ENCODE measurements around the gene TRAF2. TPM values are rescaled to one million over a fixed set of nuclear protein-coding genes. Genes with fewer than 3 reads are reported as not detected.
A peak's percentile ranks its signal among the peaks of the same experiment; 100 is the strongest.
"Not testable (repeated sequence)": the region's sequence is repeated elsewhere in the genome, so short reads cannot be mapped to it uniquely, and the experiment has no call there.

TRAF2 gene, protein sequence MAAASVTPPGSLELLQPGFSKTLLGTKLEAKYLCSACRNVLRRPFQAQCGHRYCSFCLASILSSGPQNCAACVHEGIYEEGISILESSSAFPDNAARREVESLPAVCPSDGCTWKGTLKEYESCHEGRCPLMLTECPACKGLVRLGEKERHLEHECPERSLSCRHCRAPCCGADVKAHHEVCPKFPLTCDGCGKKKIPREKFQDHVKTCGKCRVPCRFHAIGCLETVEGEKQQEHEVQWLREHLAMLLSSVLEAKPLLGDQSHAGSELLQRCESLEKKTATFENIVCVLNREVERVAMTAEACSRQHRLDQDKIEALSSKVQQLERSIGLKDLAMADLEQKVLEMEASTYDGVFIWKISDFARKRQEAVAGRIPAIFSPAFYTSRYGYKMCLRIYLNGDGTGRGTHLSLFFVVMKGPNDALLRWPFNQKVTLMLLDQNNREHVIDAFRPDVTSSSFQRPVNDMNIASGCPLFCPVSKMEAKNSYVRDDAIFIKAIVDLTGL
- 12.9 TPM for polyA plus RNA-seq (2013)

DNA sequence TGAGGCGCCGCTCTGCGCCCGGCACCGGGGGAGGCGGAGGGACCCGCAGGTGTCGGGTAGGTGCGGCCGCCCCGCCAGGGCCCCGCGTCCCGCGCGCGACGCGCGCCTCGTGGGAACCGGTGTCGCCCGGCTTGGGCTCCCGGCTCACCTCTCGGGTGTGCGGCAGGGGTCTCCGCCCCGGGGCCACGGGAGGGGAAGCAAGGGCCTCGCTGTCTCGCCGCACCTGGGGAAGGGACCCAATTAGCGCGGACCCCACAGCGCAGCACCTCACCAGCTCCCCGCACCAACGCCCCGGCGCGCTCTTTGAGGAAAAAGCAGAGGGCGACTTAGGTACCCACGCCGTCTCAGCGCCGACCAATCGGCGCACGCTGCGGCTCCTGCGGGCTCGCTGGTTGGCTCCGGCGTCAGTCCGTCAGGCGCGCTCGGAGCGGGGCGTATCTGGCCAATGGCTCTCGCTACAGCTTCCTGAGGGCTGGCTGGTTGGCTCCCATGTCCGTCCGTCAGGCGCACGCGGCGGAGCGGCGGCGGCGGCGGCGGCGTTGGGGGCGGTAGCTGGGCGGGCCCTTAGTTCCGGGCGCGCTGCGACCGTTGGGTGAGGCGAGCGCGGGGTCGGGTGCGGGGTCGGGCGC lies at the start of gene TRAF2:
Gene TRAF2 (plus strand): TSS at position 567 of the 629 bp plus-strand sequence. CDS start 12,225 bp downstream, outside the sequence.
- 0% methylated on average over 59 of the region's 88 CpGs for WGBS (ENCODE audit: insufficient coverage)
- peaks cover 0 to 41% (median 35%) of the 10 kb centered on the region in 4 experiments for H3K4me1 ChIP-seq (ENCODE audit: control extremely low read depth in 1 of 4, control insufficient read depth in 4 of 4, insufficient read depth in 4 of 4, low read length in 3 of 4)
- H3K36me3 ChIP-seq (ENCODE audit: control insufficient read depth in 4 of 4, insufficient read depth in 4 of 4, low read length in 3 of 4), result peaks cover 0 to 21% (median 11%) of the 10 kb centered on the region in 4 experiments
- ChIA-PET POLR2A (interaction anchor here (0.5 to 1.0 kb wide), 3 partner anchors 12 to 173 kb away, joined by 3 to 5 read pairs (median 4); partner anchors contain the start of gene EDF1), CTCF (interaction anchor here (1.0 to 1.2 kb wide), 2 partner anchors 22 to 143 kb away, joined by 3 to 4 read pairs; no protein-coding TSS in a partner anchor)
- H3K27ac ChIP-seq (ENCODE audit: insufficient read depth in 1 of 2, low read depth in 1 of 2, low read length in 2 of 2, poor library complexity in 1 of 2, severe bottlenecking in 2 of 2), result peak within 1 kb of the TSS; percentile 72 to 86
- no peaks in the 10 kb centered on the region for H3K27me3 ChIP-seq (replicated peaks in 2 of 5; ENCODE audit: control insufficient read depth in 4 of 5, insufficient read depth in 5 of 5, low read length in 4 of 5)
- peak; percentile 99 for DNase-seq
- no peaks in the 10 kb centered on the region for H3K9me3 ChIP-seq (ENCODE audit: control extremely low read depth in 1 of 5, control insufficient read depth in 4 of 5, insufficient read depth in 2 of 5, low read depth in 1 of 5, low read length in 4 of 5)
- H3K4me3 ChIP-seq (ENCODE audit: control insufficient read depth in 1 of 7, extremely low read depth in 1 of 7, insufficient read depth in 4 of 7, low read depth in 2 of 7, low read length in 6 of 7), result peak within 1 kb of the TSS; percentile 73 to 90 (median 87)

DNA sequence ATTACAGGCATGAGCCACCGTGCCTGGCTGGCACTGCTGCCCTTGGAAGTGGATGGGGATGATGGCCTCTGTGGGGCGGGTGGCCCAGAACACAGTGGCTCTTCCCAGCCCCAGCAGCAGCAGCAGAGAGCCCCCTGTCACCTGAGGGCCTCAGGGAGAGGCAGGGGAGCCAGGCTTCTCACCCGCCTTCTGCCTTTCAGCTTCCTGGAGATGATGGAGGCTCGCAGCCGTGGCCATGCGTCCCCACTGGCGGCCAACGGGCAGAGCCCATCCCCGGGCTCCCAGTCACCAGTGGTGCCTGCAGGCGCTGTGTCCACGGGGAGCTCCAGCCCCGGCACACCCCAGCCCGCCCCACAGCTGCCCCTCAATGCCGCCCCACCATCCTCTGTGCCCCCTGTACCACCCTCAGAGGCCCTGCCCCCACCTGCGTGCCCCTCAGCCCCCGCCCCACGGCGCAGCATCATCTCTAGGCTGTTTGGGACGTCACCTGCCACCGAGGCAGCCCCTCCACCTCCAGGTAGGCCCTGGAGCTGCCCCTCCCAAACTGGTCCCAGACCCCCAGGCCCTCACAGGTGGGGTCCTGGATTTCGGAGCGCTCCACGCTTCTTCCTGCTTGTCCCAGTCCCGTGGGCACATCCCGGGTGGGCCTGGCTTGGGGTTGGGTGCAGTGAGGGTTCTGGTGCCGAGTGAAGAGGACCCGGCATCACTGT lies 49.0 kb upstream of the TRAF2 start:
- Histone ChIP-seq H3K36me3 (ENCODE audit: control insufficient read depth in 4 of 4, insufficient read depth in 4 of 4, low read length in 3 of 4) (peaks cover 0 to 37% (median 22%) of the 10 kb centered on the region in 4 experiments), H3K27ac (ENCODE audit: insufficient read depth in 1 of 2, low read depth in 1 of 2, low read length in 2 of 2, poor library complexity in 1 of 2, severe bottlenecking in 2 of 2) (no peak overlapping the region), H3K4me3 (ENCODE audit: control insufficient read depth in 1 of 7, extremely low read depth in 1 of 7, insufficient read depth in 4 of 7, low read depth in 2 of 7, low read length in 6 of 7) (no peak overlapping the region), H3K9me3 (ENCODE audit: control extremely low read depth in 1 of 5, control insufficient read depth in 4 of 5, insufficient read depth in 2 of 5, low read depth in 1 of 5, low read length in 4 of 5) (no peaks in the 10 kb centered on the region), H3K27me3 (replicated peaks in 2 of 5; ENCODE audit: control insufficient read depth in 4 of 5, insufficient read depth in 5 of 5, low read length in 4 of 5) (no peaks in the 10 kb centered on the region), H3K4me1 (ENCODE audit: control extremely low read depth in 1 of 4, control insufficient read depth in 4 of 4, insufficient read depth in 4 of 4, low read length in 3 of 4) (peaks cover 0 to 14% (median 8%) of the 10 kb centered on the region in 4 experiments)
- CTCF ChIA-PET, result interaction anchor here (0.7 kb wide), 1 partner anchor 13 kb away, joined by 4 read pairs; no protein-coding TSS in a partner anchor
- POLR2A ChIA-PET, result no interaction called here
- WGBS (ENCODE audit: insufficient coverage), result 99% methylated on average over 18 of the region's 27 CpGs
- DNase-seq, result no peak

DNA sequence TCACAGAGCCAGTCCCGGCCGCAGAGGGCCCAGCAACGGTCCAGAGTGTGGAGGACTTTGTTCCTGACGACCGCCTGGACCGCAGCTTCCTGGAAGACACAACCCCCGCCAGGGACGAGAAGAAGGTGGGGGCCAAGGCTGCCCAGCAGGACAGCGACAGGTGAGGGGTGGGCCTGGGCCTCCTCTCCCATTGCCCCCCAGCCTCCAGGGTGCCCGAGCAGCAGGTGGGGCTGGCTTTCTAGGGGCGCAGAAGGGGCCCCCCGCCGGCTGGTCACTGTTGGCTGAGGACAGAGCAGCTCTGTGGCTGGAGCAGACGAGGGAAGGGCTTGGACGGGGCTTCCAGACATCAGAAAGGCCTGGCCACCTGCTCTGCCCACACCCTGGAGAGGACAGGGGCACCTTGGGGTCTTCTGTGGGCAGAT lies 48.4 kb upstream of the TRAF2 start:
- 94% methylated on average over 10 of the region's 15 CpGs for WGBS (ENCODE audit: insufficient coverage)
- POLR2A ChIA-PET, CTCF ChIA-PET: not testable (repeated sequence)

DNA sequence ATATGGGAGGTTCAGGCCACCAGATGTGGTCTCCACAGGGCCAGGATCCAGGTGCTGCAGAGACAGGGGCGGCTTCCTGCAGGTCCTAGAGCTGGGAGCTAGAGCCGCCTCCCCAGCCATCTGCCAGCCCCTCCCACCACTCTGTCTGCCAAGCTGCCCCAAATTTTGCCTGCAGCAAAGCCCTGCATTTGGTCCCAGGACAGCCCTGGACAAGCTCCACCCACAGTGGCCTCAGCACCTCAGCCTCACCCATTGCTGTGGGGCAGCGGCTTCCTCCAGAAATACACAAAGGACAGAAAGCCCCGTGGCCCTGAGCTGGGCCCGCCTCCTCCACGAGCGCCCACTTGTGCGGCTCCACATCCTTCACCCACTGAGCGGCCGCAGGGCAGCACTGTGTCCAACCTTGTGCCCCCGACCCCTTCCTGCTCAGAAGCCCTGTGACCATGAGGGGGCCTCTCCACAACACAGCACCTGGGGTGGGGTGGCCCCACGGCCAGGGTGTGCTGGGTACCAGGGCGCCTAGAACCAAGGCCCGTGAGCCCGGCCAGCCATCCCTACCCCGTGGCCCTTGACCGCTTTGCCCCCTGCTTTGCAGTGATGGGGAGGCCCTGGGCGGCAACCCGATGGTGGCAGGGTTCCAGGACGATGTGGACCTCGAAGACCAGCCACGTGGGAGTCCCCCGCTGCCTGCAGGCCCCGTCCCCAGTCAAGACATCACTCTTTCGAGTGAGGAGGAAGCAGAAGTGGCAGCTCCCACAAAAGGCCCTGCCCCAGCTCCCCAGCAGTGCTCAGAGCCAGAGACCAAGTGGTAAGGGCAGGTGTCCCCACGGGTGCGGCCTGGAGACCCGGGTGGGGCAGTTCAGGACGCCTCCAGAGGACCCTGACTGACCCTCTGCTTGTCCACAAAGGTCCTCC lies 47.7 kb upstream of the TRAF2 start:
- POLR2A ChIA-PET, result no interaction called here
- CTCF ChIA-PET, result no interaction called here
- no peak for DNase-seq

More for the DNA sequence above, 48.4 kb upstream of the TRAF2 start:
- not testable (repeated sequence) for H3K27me3 ChIP-seq (replicated peaks in 2 of 5; ENCODE audit: control insufficient read depth in 4 of 5, insufficient read depth in 5 of 5, low read length in 4 of 5); DNase-seq; H3K9me3 ChIP-seq (ENCODE audit: control extremely low read depth in 1 of 5, control insufficient read depth in 4 of 5, insufficient read depth in 2 of 5, low read depth in 1 of 5, low read length in 4 of 5); H3K27ac ChIP-seq (ENCODE audit: insufficient read depth in 1 of 2, low read depth in 1 of 2, low read length in 2 of 2, poor library complexity in 1 of 2, severe bottlenecking in 2 of 2); H3K4me3 ChIP-seq (ENCODE audit: control insufficient read depth in 1 of 7, extremely low read depth in 1 of 7, insufficient read depth in 4 of 7, low read depth in 2 of 7, low read length in 6 of 7)
- H3K4me1 ChIP-seq (ENCODE audit: control extremely low read depth in 1 of 4, control insufficient read depth in 4 of 4, insufficient read depth in 4 of 4, low read length in 3 of 4), result peaks cover 0 to 18% (median 12%) of the 10 kb centered on the region in 4 experiments
- H3K36me3 ChIP-seq (ENCODE audit: control insufficient read depth in 4 of 4, insufficient read depth in 4 of 4, low read length in 3 of 4), result peaks cover 0 to 33% (median 18%) of the 10 kb centered on the region in 4 experiments

DNA sequence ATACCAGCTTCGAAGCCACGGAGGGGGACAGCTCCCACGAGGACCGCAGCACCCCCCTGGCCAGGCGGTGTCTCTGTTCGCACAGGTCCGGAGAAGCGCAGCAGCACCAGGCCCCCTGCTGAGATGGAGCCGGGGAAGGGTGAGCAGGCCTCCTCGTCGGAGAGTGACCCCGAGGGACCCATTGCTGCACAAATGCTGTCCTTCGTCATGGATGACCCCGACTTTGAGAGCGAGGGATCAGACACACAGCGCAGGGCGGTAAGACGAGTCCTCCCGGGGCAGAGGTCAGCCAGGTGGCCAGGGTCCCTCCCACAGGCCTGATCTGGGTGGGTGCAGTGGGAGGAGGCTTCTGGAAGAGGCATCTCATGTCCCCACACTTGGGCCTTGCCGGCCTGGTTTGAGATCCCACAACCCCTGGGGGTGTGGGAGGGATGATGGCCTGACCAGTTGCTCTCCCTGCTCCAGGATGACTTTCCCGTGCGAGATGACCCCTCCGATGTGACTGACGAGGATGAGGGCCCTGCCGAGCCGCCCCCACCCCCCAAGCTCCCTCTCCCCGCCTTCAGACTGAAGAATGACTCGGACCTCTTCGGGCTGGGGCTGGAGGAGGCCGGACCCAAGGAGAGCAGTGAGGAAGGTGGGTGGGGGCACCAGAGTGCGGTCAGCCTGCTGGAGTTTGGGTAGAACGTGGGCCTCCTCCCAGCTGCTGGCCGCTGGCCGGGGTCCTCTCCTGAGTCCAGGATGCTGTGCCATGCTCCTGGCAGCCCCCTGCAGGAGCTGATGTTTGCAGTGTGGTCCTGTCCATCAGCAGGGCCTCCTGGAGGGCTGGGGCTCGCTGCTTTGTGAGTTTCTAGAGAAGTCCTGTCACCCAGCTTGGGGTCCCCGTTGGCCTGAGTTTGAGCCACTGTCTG lies 46.8 kb upstream of the TRAF2 start:
- CTCF ChIA-PET, result interaction anchor here (1.3 kb wide), 1 partner anchor 88 kb away, joined by 3 read pairs; no protein-coding TSS in a partner anchor
- Histone ChIP-seq H3K36me3 (ENCODE audit: control insufficient read depth in 4 of 4, insufficient read depth in 4 of 4, low read length in 3 of 4) (peaks cover 0 to 33% (median 17%) of the 10 kb centered on the region in 4 experiments), H3K4me1 (ENCODE audit: control extremely low read depth in 1 of 4, control insufficient read depth in 4 of 4, insufficient read depth in 4 of 4, low read length in 3 of 4) (peaks cover 0 to 29% (median 26%) of the 10 kb centered on the region in 4 experiments)

More for the DNA sequence above, 47.7 kb upstream of the TRAF2 start:
- Histone ChIP-seq H3K27me3 (replicated peaks in 2 of 5; ENCODE audit: control insufficient read depth in 4 of 5, insufficient read depth in 5 of 5, low read length in 4 of 5) (peaks cover 0 to 4% (median 0%) of the 10 kb centered on the region in 5 experiments), H3K9me3 (ENCODE audit: control extremely low read depth in 1 of 5, control insufficient read depth in 4 of 5, insufficient read depth in 2 of 5, low read depth in 1 of 5, low read length in 4 of 5) (no peaks in the 10 kb centered on the region), H3K4me1 (ENCODE audit: control extremely low read depth in 1 of 4, control insufficient read depth in 4 of 4, insufficient read depth in 4 of 4, low read length in 3 of 4) (peaks cover 0 to 24% (median 18%) of the 10 kb centered on the region in 4 experiments), H3K4me3 (ENCODE audit: control insufficient read depth in 1 of 7, extremely low read depth in 1 of 7, insufficient read depth in 4 of 7, low read depth in 2 of 7, low read length in 6 of 7) (no peak overlapping the region), H3K27ac (ENCODE audit: insufficient read depth in 1 of 2, low read depth in 1 of 2, low read length in 2 of 2, poor library complexity in 1 of 2, severe bottlenecking in 2 of 2) (no peak overlapping the region), H3K36me3 (ENCODE audit: control insufficient read depth in 4 of 4, insufficient read depth in 4 of 4, low read length in 3 of 4) (peaks cover 0 to 33% (median 18%) of the 10 kb centered on the region in 4 experiments)
- WGBS (ENCODE audit: insufficient coverage), result 86% methylated on average over 19 of the region's 29 CpGs

More for the DNA sequence above, 46.8 kb upstream of the TRAF2 start:
- DNase-seq, result no peak
- 96% methylated on average over 25 of the region's 36 CpGs for WGBS (ENCODE audit: insufficient coverage)
- Histone ChIP-seq H3K27ac (ENCODE audit: insufficient read depth in 1 of 2, low read depth in 1 of 2, low read length in 2 of 2, poor library complexity in 1 of 2, severe bottlenecking in 2 of 2) (no peak overlapping the region), H3K4me3 (ENCODE audit: control insufficient read depth in 1 of 7, extremely low read depth in 1 of 7, insufficient read depth in 4 of 7, low read depth in 2 of 7, low read length in 6 of 7) (no peak overlapping the region), H3K27me3 (replicated peaks in 2 of 5; ENCODE audit: control insufficient read depth in 4 of 5, insufficient read depth in 5 of 5, low read length in 4 of 5) (peaks cover 0 to 12% (median 0%) of the 10 kb centered on the region in 5 experiments), H3K9me3 (ENCODE audit: control extremely low read depth in 1 of 5, control insufficient read depth in 4 of 5, insufficient read depth in 2 of 5, low read depth in 1 of 5, low read length in 4 of 5) (no peaks in the 10 kb centered on the region)
- POLR2A ChIA-PET, result no interaction called here
